T-helper 1 cell (primary cell): Measurements from ENCODE around the gene CRTC2.
A peak's percentile ranks its signal among the peaks of the same experiment; 100 is the strongest.

Source experiments
- DNase-seq, 5 donors: peaks; one replicate each; pipeline ENCODE4 v3.0.0-alpha.2; 2012 to 2020

The CRTC2 gene

GRCh38 chr1:153945795-153946621 lies 12.4 kb downstream of the CRTC2 start:
- DNase-seq = peak; percentile 63 to 84 (median 74)

GRCh38 chr1:153945131-153945794 lies 13.1 kb downstream of the CRTC2 start:
- DNase-seq = peak; percentile 61 to 85 (median 73)

GRCh38 chr1:153944827-153945117 lies 13.6 kb downstream of the CRTC2 start:
- DNase-seq = no peak

- DNase-seq = peak in 1 of 5 donors; percentile 50
Measured at GRCh38 chr1:153944005-153944826, 14.2 kb downstream of the CRTC2 start.

GRCh38 chr1:153942766-153943549 lies 15.5 kb downstream of the CRTC2 start:
- no peak for DNase-seq

- no peak for DNase-seq
Measured at GRCh38 chr1:153941826-153942725, 16.3 kb downstream of the CRTC2 start.

GRCh38 chr1:153940756-153941155 lies 17.7 kb downstream of the CRTC2 start:
- no peak for DNase-seq

GRCh38 chr1:153939476-153939875 lies 18.9 kb downstream of the CRTC2 start:
- no peak for DNase-seq

GRCh38 chr1:153938996-153939395 lies 19.4 kb downstream of the CRTC2 start:
- DNase-seq = no peak

GRCh38 chr1:153937331-153937730 lies 21.1 kb downstream of the CRTC2 start:
- DNase-seq = no peak

- DNase-seq = no peak
Measured at GRCh38 chr1:153936011-153936802, 22.2 kb downstream of the CRTC2 start.

- DNase-seq = no peak
Measured at GRCh38 chr1:153934746-153935145, 23.7 kb downstream of the CRTC2 start.

GRCh38 chr1:153933955-153934354 lies 24.5 kb downstream of the CRTC2 start:
- no peak for DNase-seq

GRCh38 chr1:153933430-153933829 lies 25.0 kb downstream of the CRTC2 start:
- DNase-seq = no peak

- DNase-seq = no peak
Measured at GRCh38 chr1:153932156-153933131, 26.0 kb downstream of the CRTC2 start.

- no peak for DNase-seq
Measured at GRCh38 chr1:153929981-153930948, 28.1 kb downstream of the CRTC2 start.

GRCh38 chr1:153929426-153929825 lies 29.0 kb downstream of the CRTC2 start:
- no peak for DNase-seq

- no peak for DNase-seq
Measured at GRCh38 chr1:153928791-153929341, 29.5 kb downstream of the CRTC2 start.
